Measurements from ENCODE around the gene GPN1.

GPN1 gene

GRCh38 chr2:27685577-27685976 lies 56.7 kb downstream of the GPN1 start:
- no peak for TF ChIP-seq POU2F2 (IDR thresholded peaks at IDR 0.05; ENCODE audit: low read depth, low read length)
- TF ChIP-seq SPI1 (IDR thresholded peaks at IDR 0.05; ENCODE audit: low read depth, low read length), result no peak
- no peak for TF ChIP-seq PAX5 (IDR thresholded peaks at IDR 0.05; ENCODE audit: insufficient read depth, low read length, severe bottlenecking)
- no peak for TF ChIP-seq POLR2A (IDR thresholded peaks at IDR 0.05; ENCODE audit: low read depth, low read length)
- DNase-seq (ENCODE audit: insufficient read length, low spot score), result no peak

DNA sequence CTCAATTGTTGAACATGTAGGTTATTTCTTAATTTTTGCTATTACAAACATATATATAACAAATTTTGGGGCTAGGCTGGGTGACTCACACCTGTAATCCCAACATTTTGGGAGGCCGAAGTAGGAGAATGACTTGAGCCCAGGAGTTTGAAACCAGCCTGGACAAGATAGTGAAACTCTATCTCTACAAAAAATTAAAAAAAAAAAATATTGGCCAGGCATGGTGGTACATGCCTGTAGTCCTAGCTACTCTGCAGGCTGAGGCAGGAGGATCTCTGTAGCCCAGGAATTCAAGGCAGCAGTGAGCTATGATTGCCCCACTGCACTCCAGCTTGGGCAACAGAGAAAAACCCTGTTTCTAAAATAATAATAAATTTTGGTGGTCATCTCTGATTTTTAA lies 58.4 kb downstream of the GPN1 start:
- TF ChIP-seq PAX5 (IDR thresholded peaks at IDR 0.05; ENCODE audit: insufficient read depth, low read length, severe bottlenecking), result no peak
- TF ChIP-seq POU2F2 (IDR thresholded peaks at IDR 0.05; ENCODE audit: low read depth, low read length), result no peak
- TF ChIP-seq TAF1 (IDR thresholded peaks at IDR 0.05; ENCODE audit: low read depth, low read length), result no peak
- TF ChIP-seq POLR2A (IDR thresholded peaks at IDR 0.05; ENCODE audit: low read depth, low read length), result no peak
- TF ChIP-seq POLR2AphosphoS5 (IDR thresholded peaks at IDR 0.05; ENCODE audit: low read depth, low read length), result no peak
- no peak for TF ChIP-seq SPI1 (IDR thresholded peaks at IDR 0.05; ENCODE audit: low read depth, low read length)
- no peak for FAIRE-seq

More at GRCh38 chr2:27685577-27685976, 56.7 kb downstream of the GPN1 start:
- no peak for FAIRE-seq

DNA sequence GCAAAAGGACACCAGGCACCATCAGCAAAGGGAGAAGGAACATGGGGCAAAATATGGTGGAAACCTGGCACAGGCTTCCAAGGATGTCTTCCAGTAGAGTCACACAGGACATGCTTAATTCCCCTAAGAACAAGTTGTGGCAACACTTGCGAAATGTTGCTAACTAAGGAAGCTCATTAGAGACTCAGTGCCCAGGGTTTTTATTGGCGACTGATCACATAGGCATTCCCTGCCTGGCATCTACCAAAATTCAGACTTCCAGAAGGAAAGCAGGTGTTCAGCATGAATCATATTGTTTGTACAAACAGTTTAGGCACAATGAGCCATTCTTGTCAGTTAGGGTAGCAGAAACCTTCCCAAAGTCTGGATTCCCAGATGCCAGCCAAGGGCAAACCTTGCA lies 60.6 kb downstream of the GPN1 start:
- TF ChIP-seq PAX5 (IDR thresholded peaks at IDR 0.05; ENCODE audit: insufficient read depth, low read length, severe bottlenecking), result no peak
- FAIRE-seq (no peak), DNase-seq (ENCODE audit: insufficient read length, low spot score) (no peak)

More for the DNA sequence above, 58.4 kb downstream of the GPN1 start:
- DNase-seq (ENCODE audit: insufficient read length, low spot score), result no peak

DNA sequence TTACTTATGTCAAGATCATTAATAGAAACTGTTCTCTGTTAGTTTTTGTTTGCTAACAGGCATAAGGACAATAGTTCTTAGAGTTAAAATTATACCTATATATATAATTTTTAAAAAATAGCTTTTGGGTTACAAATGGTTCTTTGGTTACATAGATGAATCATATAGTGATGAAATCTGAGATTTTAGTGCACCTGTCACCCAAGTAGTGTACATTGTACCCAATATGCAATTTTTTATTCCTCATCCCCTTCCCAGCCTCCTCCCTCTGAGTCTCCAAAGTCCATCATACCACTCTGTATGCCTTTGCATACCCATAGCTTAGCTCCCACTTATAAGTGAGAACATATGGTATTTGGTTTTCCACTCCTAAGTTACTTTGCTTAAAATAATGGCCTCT lies 61.2 kb downstream of the GPN1 start:
- DNase-seq (ENCODE audit: insufficient read length, low spot score) (no peak), FAIRE-seq (no peak)
- TF ChIP-seq PAX5 (IDR thresholded peaks at IDR 0.05; ENCODE audit: insufficient read depth, low read length, severe bottlenecking) (no peak), POLR2A (IDR thresholded peaks at IDR 0.05; ENCODE audit: low read depth, low read length) (no peak), SPI1 (IDR thresholded peaks at IDR 0.05; ENCODE audit: low read depth, low read length) (no peak), POU2F2 (IDR thresholded peaks at IDR 0.05; ENCODE audit: low read depth, low read length) (no peak), POLR2AphosphoS5 (IDR thresholded peaks at IDR 0.05; ENCODE audit: low read depth, low read length) (no peak), TAF1 (IDR thresholded peaks at IDR 0.05; ENCODE audit: low read depth, low read length) (no peak)

GRCh38 chr2:27697660-27698059 lies 68.8 kb downstream of the GPN1 start:
- TF ChIP-seq POLR2AphosphoS5 (IDR thresholded peaks at IDR 0.05; ENCODE audit: low read depth, low read length) (no peak), SPI1 (IDR thresholded peaks at IDR 0.05; ENCODE audit: low read depth, low read length) (no peak), POU2F2 (IDR thresholded peaks at IDR 0.05; ENCODE audit: low read depth, low read length) (no peak), PAX5 (IDR thresholded peaks at IDR 0.05; ENCODE audit: insufficient read depth, low read length, severe bottlenecking) (no peak), POLR2A (IDR thresholded peaks at IDR 0.05; ENCODE audit: low read depth, low read length) (no peak), TAF1 (IDR thresholded peaks at IDR 0.05; ENCODE audit: low read depth, low read length) (no peak)
- FAIRE-seq, result no peak

More at GRCh38 chr2:27697660-27698059, 68.8 kb downstream of the GPN1 start:
- no peak for DNase-seq (ENCODE audit: insufficient read length, low spot score)

Measured in GM12891 (cell line).